ENCODE measurements around the gene BUB3.

The BUB3 gene

DNA sequence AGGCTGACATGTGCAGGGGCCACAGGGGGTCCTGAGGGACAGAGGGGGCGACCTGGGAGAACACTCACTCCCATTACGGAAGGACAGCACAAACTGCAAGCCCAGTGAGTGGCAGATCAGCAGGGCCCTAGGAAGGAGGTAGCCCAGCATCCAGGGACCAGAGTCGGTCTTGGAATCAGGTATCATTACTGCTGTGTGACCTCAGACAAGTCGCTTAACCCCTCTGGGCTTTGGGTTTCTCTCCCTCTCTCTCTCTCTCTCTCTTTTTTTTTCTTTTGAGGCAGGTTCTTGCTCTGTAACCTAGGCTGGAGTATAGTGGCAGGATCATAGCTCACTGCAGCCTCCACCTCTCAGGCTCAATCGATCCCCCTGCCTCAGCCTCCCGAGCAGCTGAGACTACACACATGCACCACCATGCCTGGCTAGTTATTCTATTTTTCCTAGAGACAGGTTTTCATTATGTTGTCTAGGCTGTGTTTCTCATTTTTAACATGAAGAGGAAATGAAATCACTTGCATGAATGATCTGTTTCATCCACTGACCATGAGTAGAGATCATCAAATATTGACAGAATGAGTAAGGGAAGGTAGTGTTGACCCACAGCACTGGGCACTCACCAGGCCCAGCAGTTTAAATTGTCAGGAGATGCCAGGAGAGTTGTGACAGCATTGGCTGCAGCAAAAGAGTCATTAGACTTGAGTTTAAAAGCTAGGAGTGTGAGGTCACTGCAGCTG is 49.4 kb downstream of the BUB3 start:
- Histone ChIP-seq H3K36me3 (ENCODE audit: control insufficient read depth in 1 of 2, insufficient read depth in 2 of 2, low read length in 2 of 2) (no peaks in the 10 kb centered on the region), H3K9ac (ENCODE audit: low read length) (no peak overlapping the region), H4K8ac (ENCODE audit: low read depth, low read length) (no peak overlapping the region), H2BK120ac (ENCODE audit: insufficient read depth, low read length, poor library complexity) (no peak overlapping the region), H3K79me1 (ENCODE audit: low read length) (no peaks in the 10 kb centered on the region), H4K12ac (ENCODE audit: low read depth, low read length) (no peak overlapping the region), H3K4me2 (ENCODE audit: low read length) (no peak overlapping the region), H2BK12ac (ENCODE audit: low read length) (no peak overlapping the region), H3K79me2 (ENCODE audit: control insufficient read depth, insufficient read depth, low read length, poor library complexity) (no peaks in the 10 kb centered on the region), H2BK5ac (ENCODE audit: low read depth, low read length, poor library complexity) (no peak overlapping the region), H3K4me1 (ENCODE audit: control insufficient read depth in 1 of 2, insufficient read depth in 2 of 2, low read length in 2 of 2) (no peaks in the 10 kb centered on the region), H3K27ac (ENCODE audit: low read depth, low read length) (no peak overlapping the region), H3K4me3 (ENCODE audit: low read depth, low read length) (no peak overlapping the region), H2AK5ac (ENCODE audit: low read length) (no peak overlapping the region), H3K23ac (ENCODE audit: low read length) (no peak overlapping the region), H3K18ac (ENCODE audit: low read length) (no peak overlapping the region), H3K14ac (ENCODE audit: low read length) (no peak overlapping the region), H3K4ac (ENCODE audit: low read depth, low read length) (no peak overlapping the region), H2AFZ (ENCODE audit: insufficient read depth, low read length, poor library complexity) (no peak overlapping the region), H3K27me3 (ENCODE audit: insufficient read depth, low read length) (no peaks in the 10 kb centered on the region), H4K91ac (ENCODE audit: low read depth, low read length) (no peak overlapping the region), H3K9me3 (ENCODE audit: insufficient read depth, low read depth, low read length) (peaks cover 1% of the 10 kb centered on the region)
- no CpG with 5 or more reads among the region's 6 CpGs for WGBS (ENCODE audit: extremely low coverage, insufficient coverage, insufficient read length)
- no peak for DNase-seq

DNA sequence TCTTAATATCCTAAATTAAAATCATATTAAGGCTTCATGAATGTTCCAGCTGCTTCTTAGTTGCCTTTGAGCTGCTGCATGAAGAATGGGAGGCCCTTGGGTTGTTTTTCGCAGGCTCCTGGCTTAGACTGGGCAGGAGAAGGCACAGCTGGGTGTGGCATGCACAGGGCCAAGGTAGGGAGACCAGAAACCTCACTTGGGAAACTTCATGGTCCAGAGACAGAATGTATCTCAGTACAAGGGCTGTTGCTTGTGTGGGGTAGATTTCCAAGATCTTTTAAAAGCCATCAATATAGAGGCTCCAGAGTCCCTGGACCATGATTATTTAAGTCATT is 49.9 kb downstream of the BUB3 start:
- Histone ChIP-seq H3K9ac (ENCODE audit: low read length) (no peak overlapping the region), H3K27ac (ENCODE audit: low read depth, low read length) (no peak overlapping the region), H2BK120ac (ENCODE audit: insufficient read depth, low read length, poor library complexity) (no peak overlapping the region), H3K79me2 (ENCODE audit: control insufficient read depth, insufficient read depth, low read length, poor library complexity) (no peaks in the 10 kb centered on the region), H3K9me3 (ENCODE audit: insufficient read depth, low read depth, low read length) (peaks cover 1% of the 10 kb centered on the region), H2AK5ac (ENCODE audit: low read length) (no peak overlapping the region), H3K27me3 (ENCODE audit: insufficient read depth, low read length) (no peaks in the 10 kb centered on the region), H3K4ac (ENCODE audit: low read depth, low read length) (no peak overlapping the region), H3K23ac (ENCODE audit: low read length) (no peak overlapping the region), H2BK5ac (ENCODE audit: low read depth, low read length, poor library complexity) (no peak overlapping the region), H4K91ac (ENCODE audit: low read depth, low read length) (no peak overlapping the region), H2BK12ac (ENCODE audit: low read length) (no peak overlapping the region), H3K4me2 (ENCODE audit: low read length) (no peak overlapping the region), H3K4me1 (ENCODE audit: control insufficient read depth in 1 of 2, insufficient read depth in 2 of 2, low read length in 2 of 2) (no peaks in the 10 kb centered on the region), H4K12ac (ENCODE audit: low read depth, low read length) (no peak overlapping the region), H2AFZ (ENCODE audit: insufficient read depth, low read length, poor library complexity) (no peak overlapping the region), H3K79me1 (ENCODE audit: low read length) (no peaks in the 10 kb centered on the region), H3K4me3 (ENCODE audit: low read depth, low read length) (no peak overlapping the region), H3K14ac (ENCODE audit: low read length) (no peak overlapping the region), H3K36me3 (ENCODE audit: control insufficient read depth in 1 of 2, insufficient read depth in 2 of 2, low read length in 2 of 2) (no peaks in the 10 kb centered on the region), H3K18ac (ENCODE audit: low read length) (no peak overlapping the region), H4K8ac (ENCODE audit: low read depth, low read length) (no peak overlapping the region)
- DNase-seq = no peak
- no CpG with 5 or more reads among the region's 1 CpG for WGBS (ENCODE audit: extremely low coverage, insufficient coverage, insufficient read length)

DNA sequence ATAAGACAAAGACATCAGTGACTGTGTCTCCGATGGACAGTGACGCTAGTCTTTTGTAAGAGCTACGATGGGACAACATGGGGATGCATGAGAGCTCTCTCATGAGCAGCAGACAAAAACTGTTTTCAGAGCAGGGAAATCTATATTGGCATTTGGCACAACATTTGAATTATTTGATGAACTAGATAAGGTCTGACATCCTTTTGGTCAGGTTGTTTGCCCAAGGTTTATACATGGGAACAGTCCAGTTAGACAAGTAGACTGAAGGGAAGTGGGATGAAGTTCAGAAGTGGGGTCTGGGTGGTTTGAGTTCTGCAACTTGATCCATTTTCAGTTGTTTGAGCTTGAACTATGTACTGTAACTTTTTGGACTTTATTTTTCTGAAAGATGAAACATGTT is 50.8 kb downstream of the BUB3 start:
- no peak overlapping the region for H3K27ac ChIP-seq (ENCODE audit: low read depth, low read length)
- H2BK5ac ChIP-seq (ENCODE audit: low read depth, low read length, poor library complexity) = no peak overlapping the region
- H3K27me3 ChIP-seq (ENCODE audit: insufficient read depth, low read length) = no peaks in the 10 kb centered on the region
- no peaks in the 10 kb centered on the region for H3K79me2 ChIP-seq (ENCODE audit: control insufficient read depth, insufficient read depth, low read length, poor library complexity)
- H3K4ac ChIP-seq (ENCODE audit: low read depth, low read length) = no peak overlapping the region
- H3K4me2 ChIP-seq (ENCODE audit: low read length) = no peak overlapping the region
- no peak overlapping the region for H3K23ac ChIP-seq (ENCODE audit: low read length)
- no peak overlapping the region for H4K12ac ChIP-seq (ENCODE audit: low read depth, low read length)
- peaks cover 1% of the 10 kb centered on the region for H3K9me3 ChIP-seq (ENCODE audit: insufficient read depth, low read depth, low read length)
- no peaks in the 10 kb centered on the region for H3K36me3 ChIP-seq (ENCODE audit: control insufficient read depth in 1 of 2, insufficient read depth in 2 of 2, low read length in 2 of 2)
- no peak overlapping the region for H3K14ac ChIP-seq (ENCODE audit: low read length)
- DNase-seq = no peak
- H2BK120ac ChIP-seq (ENCODE audit: insufficient read depth, low read length, poor library complexity) = no peak overlapping the region
- H3K18ac ChIP-seq (ENCODE audit: low read length) = no peak overlapping the region
- no peak overlapping the region for H3K9ac ChIP-seq (ENCODE audit: low read length)
- H3K4me1 ChIP-seq (ENCODE audit: control insufficient read depth in 1 of 2, insufficient read depth in 2 of 2, low read length in 2 of 2) = no peaks in the 10 kb centered on the region
- H4K8ac ChIP-seq (ENCODE audit: low read depth, low read length) = no peak overlapping the region
- no peak overlapping the region for H2AK5ac ChIP-seq (ENCODE audit: low read length)
- no peak overlapping the region for H4K91ac ChIP-seq (ENCODE audit: low read depth, low read length)
- no peak overlapping the region for H2BK12ac ChIP-seq (ENCODE audit: low read length)
- WGBS (ENCODE audit: extremely low coverage, insufficient coverage, insufficient read length) = no CpG with 5 or more reads among the region's 3 CpGs
- no peaks in the 10 kb centered on the region for H3K79me1 ChIP-seq (ENCODE audit: low read length)
- no peak overlapping the region for H2AFZ ChIP-seq (ENCODE audit: insufficient read depth, low read length, poor library complexity)
- H3K4me3 ChIP-seq (ENCODE audit: low read depth, low read length) = no peak overlapping the region

DNA sequence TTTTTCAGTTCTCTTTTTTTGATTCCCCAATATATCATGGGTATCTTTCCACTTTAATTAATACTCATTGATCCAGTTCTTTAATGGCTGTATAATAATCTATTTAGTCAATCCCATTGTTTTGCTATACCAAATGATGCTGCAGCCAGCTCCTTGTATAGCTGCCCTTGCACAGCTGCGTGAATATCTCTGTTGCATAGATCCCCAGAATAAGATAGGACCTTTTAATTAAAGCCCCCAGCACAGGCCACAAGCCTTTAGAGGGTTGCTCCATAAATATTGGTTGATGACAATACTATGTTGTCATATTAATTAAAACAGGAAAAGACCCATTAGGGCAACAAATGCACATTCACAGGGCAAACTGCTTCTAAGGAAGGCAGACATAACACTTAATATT is 57.9 kb downstream of the BUB3 start:
- no peaks in the 10 kb centered on the region for H3K27me3 ChIP-seq (ENCODE audit: insufficient read depth, low read length)
- H3K14ac ChIP-seq (ENCODE audit: low read length) = no peak overlapping the region
- H3K4me1 ChIP-seq (ENCODE audit: control insufficient read depth in 1 of 2, insufficient read depth in 2 of 2, low read length in 2 of 2) = no peaks in the 10 kb centered on the region
- DNase-seq = no peak
- H2BK120ac ChIP-seq (ENCODE audit: insufficient read depth, low read length, poor library complexity) = no peak overlapping the region
- no peak overlapping the region for H2BK5ac ChIP-seq (ENCODE audit: low read depth, low read length, poor library complexity)
- H2BK12ac ChIP-seq (ENCODE audit: low read length) = no peak overlapping the region
- H3K79me2 ChIP-seq (ENCODE audit: control insufficient read depth, insufficient read depth, low read length, poor library complexity) = no peaks in the 10 kb centered on the region
- H4K8ac ChIP-seq (ENCODE audit: low read depth, low read length) = no peak overlapping the region
- WGBS (ENCODE audit: extremely low coverage, insufficient coverage, insufficient read length) = no CpG with 5 or more reads among the region's 1 CpG
- H2AK5ac ChIP-seq (ENCODE audit: low read length) = no peak overlapping the region
- no peak overlapping the region for H4K12ac ChIP-seq (ENCODE audit: low read depth, low read length)
- no peak overlapping the region for H4K91ac ChIP-seq (ENCODE audit: low read depth, low read length)
- no peak overlapping the region for H3K18ac ChIP-seq (ENCODE audit: low read length)
- H3K79me1 ChIP-seq (ENCODE audit: low read length) = no peaks in the 10 kb centered on the region
- no peak overlapping the region for H3K27ac ChIP-seq (ENCODE audit: low read depth, low read length)
- H2AFZ ChIP-seq (ENCODE audit: insufficient read depth, low read length, poor library complexity) = no peak overlapping the region
- no peak overlapping the region for H3K4ac ChIP-seq (ENCODE audit: low read depth, low read length)
- H3K4me2 ChIP-seq (ENCODE audit: low read length) = no peak overlapping the region
- H3K4me3 ChIP-seq (ENCODE audit: low read depth, low read length) = no peak overlapping the region
- no peak overlapping the region for H3K9ac ChIP-seq (ENCODE audit: low read length)
- no peaks in the 10 kb centered on the region for H3K9me3 ChIP-seq (ENCODE audit: insufficient read depth, low read depth, low read length)
- H3K36me3 ChIP-seq (ENCODE audit: control insufficient read depth in 1 of 2, insufficient read depth in 2 of 2, low read length in 2 of 2) = no peaks in the 10 kb centered on the region
- H3K23ac ChIP-seq (ENCODE audit: low read length) = no peak overlapping the region

Data from trophoblast cell (in vitro differentiated cells and primary cell).